ENCODE measurements around the gene AKR1B1.

GRCh38 chr7:134443396-134444070 lies 15.4 kb downstream of the AKR1B1 start:
- TF ChIP-seq CTCF (IDR thresholded peaks at IDR 0.05; ENCODE audit: low read length), result no peak
- no peak for TF ChIP-seq EZH2 (optimal IDR thresholded peaks at IDR 0.05; ENCODE audit: low read depth, low read length)
- no peak for TF ChIP-seq EZH2phosphoT487 (IDR thresholded peaks at IDR 0.05; ENCODE audit: low read length)
